ENCODE data around the gene ACAP2.

ACAP2 gene

GRCh38 chr3:195450731-195451229 lies 8.0 kb upstream of the ACAP2 start:
- peak overlapping the region; percentile 3; the same call in 1 of the 2 replicates for H3K4me3 ChIP-seq (ENCODE audit: low read depth, low read length)
- TF ChIP-seq CTCF (IDR thresholded peaks at IDR 0.05; ENCODE audit: low read depth, low read length): no peak

DNA sequence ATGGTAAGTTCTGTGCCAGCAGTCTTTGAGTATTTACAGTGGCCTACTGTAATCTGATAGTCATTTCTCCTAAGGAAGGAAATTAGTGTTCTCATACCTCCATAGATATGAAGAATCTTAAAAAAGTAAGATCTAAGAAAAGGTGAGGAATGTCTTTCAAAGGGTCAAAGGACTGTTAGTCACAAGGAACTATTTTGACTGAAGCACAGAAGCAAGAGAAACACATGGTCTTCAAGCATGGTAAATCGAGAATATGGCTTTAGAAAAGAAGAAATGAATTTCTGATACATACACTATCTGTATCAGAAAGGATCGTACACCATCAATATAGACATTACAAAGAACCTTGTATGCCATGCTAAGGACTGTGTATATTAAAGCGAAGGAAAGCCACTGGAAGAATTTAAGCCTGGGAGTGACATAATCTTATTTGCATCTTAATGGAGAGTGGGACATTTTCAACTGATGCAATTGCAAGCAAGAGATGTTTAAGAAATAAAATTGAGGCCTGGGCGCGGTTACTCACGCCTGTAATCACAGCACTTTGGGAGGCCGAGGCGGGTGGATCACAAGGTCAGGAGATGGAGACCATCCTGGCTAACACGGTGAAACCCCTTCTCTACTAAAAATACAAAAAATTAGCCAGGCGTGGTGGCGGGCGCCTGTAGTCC lies 5.5 kb upstream of the ACAP2 start:
- H3K4me3 ChIP-seq (ENCODE audit: low read depth, low read length): no peak overlapping the region
- TF ChIP-seq CTCF (IDR thresholded peaks at IDR 0.05; ENCODE audit: low read depth, low read length): no peak

DNA sequence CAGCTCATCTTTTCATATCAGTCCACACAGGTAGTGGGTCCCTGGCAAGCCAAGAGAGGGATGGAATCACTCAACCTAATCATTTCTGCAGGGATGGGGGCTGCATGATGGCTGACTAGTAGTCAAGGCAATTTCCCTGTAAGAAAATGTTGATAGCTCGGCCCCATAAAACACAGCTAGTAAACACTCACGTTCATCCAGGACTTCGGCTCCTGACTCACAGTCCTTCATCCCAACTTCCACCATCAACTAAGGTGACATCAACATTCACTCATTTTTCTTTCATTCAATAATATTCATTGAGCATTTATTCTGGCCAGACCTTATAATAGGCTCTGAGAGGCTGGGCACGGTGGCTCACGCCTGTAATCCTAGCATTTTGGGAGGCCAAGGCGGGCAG lies 4.4 kb upstream of the ACAP2 start:
- H3K4me3 ChIP-seq (ENCODE audit: low read depth, low read length): no peak overlapping the region
- no peak for TF ChIP-seq CTCF (IDR thresholded peaks at IDR 0.05; ENCODE audit: low read depth, low read length)

DNA sequence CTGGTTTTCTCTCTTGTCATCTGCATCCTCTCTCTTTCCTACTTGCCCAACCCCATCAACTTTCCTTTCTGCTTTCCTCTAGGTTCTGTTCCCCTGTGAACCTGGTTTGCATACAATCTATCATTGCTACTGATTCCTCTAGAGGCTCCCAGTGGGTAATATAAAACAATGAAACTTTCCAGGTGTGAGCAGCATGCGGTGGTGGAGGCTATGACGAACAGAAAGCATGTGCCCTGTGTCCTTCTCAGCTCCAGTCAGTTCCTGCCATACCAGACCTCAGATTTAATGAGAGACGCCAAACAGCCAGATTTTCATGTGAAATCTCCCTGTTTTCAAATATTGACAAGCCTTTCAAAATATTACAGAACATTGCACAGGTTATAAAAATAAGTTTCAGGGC lies 3.5 kb upstream of the ACAP2 start:
- H3K4me3 ChIP-seq (ENCODE audit: low read depth, low read length): no peak overlapping the region
- no peak for TF ChIP-seq CTCF (IDR thresholded peaks at IDR 0.05; ENCODE audit: low read depth, low read length)

- no peak overlapping the region for H3K4me3 ChIP-seq (ENCODE audit: low read depth, low read length)
- TF ChIP-seq CTCF (IDR thresholded peaks at IDR 0.05; ENCODE audit: low read depth, low read length): no peak
Measured at GRCh38 chr3:195445885-195446284, 3.1 kb upstream of the ACAP2 start.

- H3K4me3 ChIP-seq (ENCODE audit: low read depth, low read length): peak overlapping the region; percentile 11; the same call in 1 of the 2 replicates
- no peak for TF ChIP-seq CTCF (IDR thresholded peaks at IDR 0.05; ENCODE audit: low read depth, low read length)
Measured at GRCh38 chr3:195443391-195443989, 670 bp upstream of the ACAP2 start.

- H3K4me3 ChIP-seq (ENCODE audit: low read depth, low read length): peak overlapping the region; percentile 95
- TF ChIP-seq CTCF (IDR thresholded peaks at IDR 0.05; ENCODE audit: low read depth, low read length): no peak
Measured at GRCh38 chr3:195441992-195442572, 738 bp downstream of the ACAP2 start.

Data from WI38 (cell line).